MM.1S (cell line): ENCODE measurements around the gene WDR89.

Experiments
- DNase-seq: peaks from one replicate; pipeline ENCODE4 v3.0.0-alpha.2; 2015
- H2AFZ ChIP-seq: fragments of 300-600 bp; sonication (generic); 2 replicates; pipeline ENCODE4 v1.6.0; 2016; ENCODE audit warnings: antibody characterized with exemption, low read length
- H3F3A ChIP-seq: fragments of 300-600 bp; sonication (generic); 2 replicates; pipeline ENCODE4 v1.6.1; 2016; ENCODE audit warnings: mild to moderate bottlenecking, antibody characterized with exemption, low read length, moderate library complexity, mixed read lengths; ENCODE audit not compliant: insufficient read depth
- H3K27ac ChIP-seq: fragments of 300-600 bp; sonication (generic); 2 replicates; pipeline ENCODE4 v1.5.1; 2016; ENCODE audit warnings: mild to moderate bottlenecking, low read length
- H3K27me3 ChIP-seq: fragments of 300-600 bp; sonication (generic); replicated peaks from 2 replicates; pipeline ENCODE4 v1.6.0; 2016; ENCODE audit warnings: low read length; ENCODE audit not compliant: insufficient read depth
- H3K36me3 ChIP-seq: fragments of 300-600 bp; sonication (generic); replicated peaks from 2 replicates; pipeline ENCODE4 v1.6.1; 2016; ENCODE audit warnings: mild to moderate bottlenecking, low read length, mixed read lengths; ENCODE audit not compliant: insufficient read depth
- H3K4me1 ChIP-seq: fragments of 300-600 bp; sonication (generic); 2 replicates; pipeline ENCODE4 v1.6.1; 2016; ENCODE audit warnings: low read length, mixed read lengths
- H3K4me2 ChIP-seq: fragments of 300-600 bp; sonication (generic); 2 replicates; pipeline ENCODE4 v1.6.0; 2016; ENCODE audit warnings: low read depth, low read length
- H3K4me3 ChIP-seq: fragments of 300-600 bp; sonication (generic); 2 replicates; pipeline ENCODE4 v1.5.1; 2016; ENCODE audit warnings: low read length, mixed read lengths
- H3K79me2 ChIP-seq: fragments of 300-600 bp; sonication (generic); 2 replicates; pipeline ENCODE4 v1.6.1; 2016; ENCODE audit warnings: mixed run types, low read length, mixed read lengths
- H3K9ac ChIP-seq: fragments of 300-600 bp; sonication (generic); 2 replicates; pipeline ENCODE4 v1.6.1; 2016; ENCODE audit warnings: low read length, mixed read lengths
- H3K9me2 ChIP-seq: fragments of 300-600 bp; sonication (generic); replicated peaks from 2 replicates; pipeline ENCODE4 v1.6.1; 2016; ENCODE audit warnings: mild to moderate bottlenecking, low read length, mixed read lengths; ENCODE audit not compliant: insufficient read depth
- H3K9me3 ChIP-seq: fragments of 300-600 bp; sonication (generic); replicated peaks from 2 replicates; pipeline ENCODE4 v1.6.1; 2016; ENCODE audit warnings: mild to moderate bottlenecking, low read length, mixed read lengths; ENCODE audit not compliant: insufficient read depth
- H4K20me1 ChIP-seq: fragments of 300-600 bp; sonication (generic); 2 replicates; pipeline ENCODE4 v1.6.1; 2016; ENCODE audit warnings: mild to moderate bottlenecking, low read length, moderate library complexity, mixed read lengths; ENCODE audit not compliant: insufficient read depth
- EZH2 ChIP-seq: fragments of 300-600 bp; sonication (generic); optimal IDR thresholded peaks from 2 replicates; pipeline ENCODE3; 2017; ENCODE audit warnings: low read depth, mild to moderate bottlenecking, antibody characterized with exemption, low read length, mixed read lengths
- EZH2phosphoT487 ChIP-seq: fragments of 300-600 bp; sonication (generic); IDR thresholded peaks from 2 replicates; pipeline ENCODE4 v1.6.1; 2018; ENCODE audit warnings: antibody characterized with exemption, low read length
- TF ChIP-seq, protein P1 (sequence below): fragments of 300-600 bp; sonication (generic); IDR thresholded peaks from 2 replicates; pipeline ENCODE4 v1.5.1; 2016; ENCODE audit warnings: antibody characterized with exemption, low read length, mixed read lengths

Gene WDR89

GRCh38 chr14:63633801-63634200 lies 7.9 kb downstream of the WDR89 start:
- no peaks in the 10 kb centered on the region for H3K27me3 ChIP-seq
- no peak overlapping the region for H3K4me2 ChIP-seq
- H3K79me2 ChIP-seq: peaks cover 22% of the 10 kb centered on the region
- H3K4me1 ChIP-seq: no peaks in the 10 kb centered on the region
- no peaks in the 10 kb centered on the region for H4K20me1 ChIP-seq
- no peak overlapping the region for H3K4me3 ChIP-seq
- TF ChIP-seq, protein P1, sequence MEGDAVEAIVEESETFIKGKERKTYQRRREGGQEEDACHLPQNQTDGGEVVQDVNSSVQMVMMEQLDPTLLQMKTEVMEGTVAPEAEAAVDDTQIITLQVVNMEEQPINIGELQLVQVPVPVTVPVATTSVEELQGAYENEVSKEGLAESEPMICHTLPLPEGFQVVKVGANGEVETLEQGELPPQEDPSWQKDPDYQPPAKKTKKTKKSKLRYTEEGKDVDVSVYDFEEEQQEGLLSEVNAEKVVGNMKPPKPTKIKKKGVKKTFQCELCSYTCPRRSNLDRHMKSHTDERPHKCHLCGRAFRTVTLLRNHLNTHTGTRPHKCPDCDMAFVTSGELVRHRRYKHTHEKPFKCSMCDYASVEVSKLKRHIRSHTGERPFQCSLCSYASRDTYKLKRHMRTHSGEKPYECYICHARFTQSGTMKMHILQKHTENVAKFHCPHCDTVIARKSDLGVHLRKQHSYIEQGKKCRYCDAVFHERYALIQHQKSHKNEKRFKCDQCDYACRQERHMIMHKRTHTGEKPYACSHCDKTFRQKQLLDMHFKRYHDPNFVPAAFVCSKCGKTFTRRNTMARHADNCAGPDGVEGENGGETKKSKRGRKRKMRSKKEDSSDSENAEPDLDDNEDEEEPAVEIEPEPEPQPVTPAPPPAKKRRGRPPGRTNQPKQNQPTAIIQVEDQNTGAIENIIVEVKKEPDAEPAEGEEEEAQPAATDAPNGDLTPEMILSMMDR: no peak
- TF ChIP-seq EZH2 (no peak), EZH2phosphoT487 (no peak)
- no peaks in the 10 kb centered on the region for H3F3A ChIP-seq
- no peak for DNase-seq
- H3K9me3 ChIP-seq: no peaks in the 10 kb centered on the region
- H3K27ac ChIP-seq: no peak overlapping the region
- no peak overlapping the region for H2AFZ ChIP-seq
- H3K9me2 ChIP-seq: no peaks in the 10 kb centered on the region
- H3K36me3 ChIP-seq: no peaks in the 10 kb centered on the region
- no peak overlapping the region for H3K9ac ChIP-seq

DNA sequence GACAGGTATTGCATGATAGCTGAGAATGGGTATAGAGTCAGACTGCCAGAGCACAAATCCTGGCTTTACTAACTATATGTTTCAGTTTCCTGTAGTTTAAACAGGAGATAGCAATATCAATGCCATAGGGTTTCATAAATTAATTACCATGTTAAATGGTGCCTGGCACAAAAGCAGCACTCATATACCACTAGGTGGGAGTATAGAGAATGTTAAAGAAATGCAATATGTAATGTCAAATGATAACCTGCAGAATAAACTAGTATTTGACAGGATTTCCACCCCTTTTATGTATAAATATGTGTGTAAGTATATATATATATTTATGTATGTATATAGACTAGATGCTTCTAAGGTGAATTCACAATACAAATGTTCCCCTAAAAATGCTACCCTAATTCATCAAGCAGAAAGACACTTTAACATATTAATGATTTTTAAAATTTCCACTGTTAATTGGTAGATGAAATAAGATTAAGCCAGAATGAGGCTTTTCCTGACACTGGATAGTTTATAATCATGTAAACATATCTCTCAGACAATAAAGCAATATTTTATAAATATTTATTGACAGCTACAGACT lies 8.6 kb downstream of the WDR89 start:
- Histone ChIP-seq H3K36me3 (no peaks in the 10 kb centered on the region), H3K4me3 (no peak overlapping the region), H2AFZ (no peak overlapping the region), H3K27ac (no peak overlapping the region), H3K4me2 (no peak overlapping the region), H4K20me1 (no peaks in the 10 kb centered on the region), H3K27me3 (no peaks in the 10 kb centered on the region), H3K79me2 (peaks cover 18% of the 10 kb centered on the region), H3K9me3 (no peaks in the 10 kb centered on the region), H3F3A (no peaks in the 10 kb centered on the region), H3K9ac (no peak overlapping the region), H3K4me1 (no peaks in the 10 kb centered on the region), H3K9me2 (no peaks in the 10 kb centered on the region)
- TF ChIP-seq EZH2phosphoT487 (no peak), EZH2 (no peak)
- TF ChIP-seq, protein P1: peak; percentile 43
- DNase-seq: peak; percentile 38

DNA sequence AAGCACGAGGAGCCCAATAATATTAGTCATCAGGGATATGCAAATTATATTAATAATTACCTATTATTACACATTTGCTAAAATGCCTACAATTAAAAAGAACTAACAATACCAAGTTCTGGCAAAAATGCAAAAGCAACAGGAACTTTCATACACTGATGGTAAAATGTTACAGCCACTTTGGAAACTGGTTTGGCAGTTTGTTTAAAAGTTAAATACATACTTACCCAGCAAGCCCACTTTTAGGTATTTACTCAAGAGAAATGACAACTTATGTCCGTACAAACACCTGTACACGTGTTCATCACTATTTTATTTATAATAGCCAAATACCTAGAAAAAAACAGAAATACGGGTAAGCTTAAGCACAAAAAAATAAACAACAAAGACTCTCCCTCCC lies 17.0 kb downstream of the WDR89 start:
- no peaks in the 10 kb centered on the region for H3K4me1 ChIP-seq
- TF ChIP-seq EZH2phosphoT487: no peak
- TF ChIP-seq EZH2: no peak
- TF ChIP-seq, protein P1: no peak
- no peak for DNase-seq
- no peaks in the 10 kb centered on the region for H3F3A ChIP-seq
- no peak overlapping the region for H3K27ac ChIP-seq
- H3K36me3 ChIP-seq: no peaks in the 10 kb centered on the region
- no peak overlapping the region for H3K4me2 ChIP-seq
- H2AFZ ChIP-seq: no peak overlapping the region
- no peak overlapping the region for H3K4me3 ChIP-seq
- H3K9ac ChIP-seq: no peak overlapping the region
- no peaks in the 10 kb centered on the region for H3K9me2 ChIP-seq
- no peaks in the 10 kb centered on the region for H4K20me1 ChIP-seq
- H3K79me2 ChIP-seq: no peaks in the 10 kb centered on the region
- H3K27me3 ChIP-seq: no peaks in the 10 kb centered on the region
- no peaks in the 10 kb centered on the region for H3K9me3 ChIP-seq
